KMS-11 (cell line): ENCODE results near the gene NEDD4L.

Experiments used
- H2AFZ ChIP-seq: fragments of 200-600 bp; sonication (generic); 2 replicates; pipeline ENCODE4 v1.6.1; 2016; ENCODE audit warnings: antibody characterized with exemption, mixed run types, low read depth
- H3K27ac ChIP-seq: fragments of 200-600 bp; sonication (generic); 2 replicates; pipeline ENCODE4 v1.6.1; 2016; ENCODE audit warnings: mild to moderate bottlenecking, mixed run types
- H3K27me3 ChIP-seq: fragments of 200-600 bp; sonication (generic); 2 replicates; pipeline ENCODE4 v1.6.1; 2017; ENCODE audit warnings: mild to moderate bottlenecking, low read depth, mixed run types, moderate library complexity; ENCODE audit not compliant: insufficient read depth
- H3K36me3 ChIP-seq: fragments of 200-600 bp; sonication (generic); 2 replicates; pipeline ENCODE4 v1.6.1; 2017; ENCODE audit warnings: mild to moderate bottlenecking, mixed run types; ENCODE audit not compliant: insufficient read depth
- H3K4me1 ChIP-seq: fragments of 200-600 bp; sonication (generic); 2 replicates; pipeline ENCODE4 v1.6.1; 2016; ENCODE audit warnings: mild to moderate bottlenecking, low read depth, mixed run types; ENCODE audit not compliant: poor library complexity, severe bottlenecking
- H3K4me2 ChIP-seq: fragments of 200-600 bp; sonication (generic); 2 replicates; pipeline ENCODE4 v1.7.0; 2016; ENCODE audit warnings: mild to moderate bottlenecking, mixed run types
- H3K4me3 ChIP-seq: fragments of 200-600 bp; sonication (generic); IDR thresholded peaks from 2 replicates; pipeline ENCODE4 v1.6.1; 2017; ENCODE audit warnings: low read depth, low read length, mixed read lengths; ENCODE audit not compliant: insufficient read depth
- H3K79me2 ChIP-seq: fragments of 200-600 bp; sonication (generic); 2 replicates; pipeline ENCODE4 v1.6.1; 2016; ENCODE audit warnings: low read depth, mixed run types; ENCODE audit not compliant: insufficient read depth
- H3K9ac ChIP-seq: fragments of 200-600 bp; sonication (generic); 2 replicates; pipeline ENCODE4 v1.6.1; 2016; ENCODE audit warnings: mild to moderate bottlenecking, mixed run types
- H4K20me1 ChIP-seq: fragments of 200-600 bp; sonication (generic); 2 replicates; pipeline ENCODE4 v1.6.1; 2016; ENCODE audit warnings: mild to moderate bottlenecking, mixed run types; ENCODE audit not compliant: insufficient read depth
- CTCF ChIP-seq: fragments of 200-600 bp; sonication (generic); conservative IDR thresholded peaks from 2 replicates; pipeline ENCODE4 v1.6.1; 2017; ENCODE audit warnings: low read depth, mild to moderate bottlenecking, antibody characterized with exemption, low read length, moderate library complexity, mixed read lengths

The NEDD4L gene

GRCh38 chr18:58135183-58135641 is 91.2 kb downstream of the NEDD4L start:
- Histone ChIP-seq H3K4me1 (peaks cover 26% of the 10 kb centered on the region), H3K4me2 (peak overlapping the region; percentile 84), H3K79me2 (no peaks in the 10 kb centered on the region), H3K4me3 (no peak overlapping the region), H2AFZ (peak overlapping the region; percentile 31; the same call in 1 of the 2 replicates), H3K36me3 (no peaks in the 10 kb centered on the region), H3K9ac (no peak overlapping the region), H4K20me1 (no peaks in the 10 kb centered on the region), H3K27ac (no peak overlapping the region; the same call in 1 of the 2 replicates), H3K27me3 (no peaks in the 10 kb centered on the region)
- no peak for TF ChIP-seq CTCF

DNA sequence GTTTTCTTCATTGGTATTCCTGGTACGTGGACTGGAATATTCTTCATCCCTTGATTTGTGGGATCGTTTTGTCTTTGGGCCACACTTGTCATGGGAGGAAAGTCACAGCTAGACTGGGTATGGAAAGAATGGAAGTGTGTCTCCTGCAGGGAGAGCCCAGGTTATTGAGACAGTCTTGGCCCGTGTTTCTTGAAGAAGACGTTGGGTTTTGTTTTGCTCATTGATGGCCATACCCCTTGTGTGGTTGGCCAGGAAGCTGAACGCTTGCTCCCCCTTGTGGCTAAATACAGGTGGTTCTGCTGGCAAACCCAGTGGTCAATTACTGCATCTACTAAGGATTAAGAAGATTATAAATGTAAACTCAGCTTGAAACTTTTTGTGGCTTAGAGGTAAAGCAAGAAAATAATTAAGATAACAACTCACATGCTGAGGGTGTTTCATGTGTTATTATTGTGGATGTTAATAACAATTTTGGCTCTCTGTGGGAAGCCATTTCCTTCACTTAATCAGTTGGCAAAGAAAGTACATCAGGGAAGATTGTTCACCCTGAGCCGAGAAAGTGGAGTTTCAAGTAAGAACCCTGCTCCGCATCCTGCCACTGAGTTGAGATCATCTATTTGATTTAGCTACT is 91.8 kb downstream of the NEDD4L start:
- Histone ChIP-seq H3K4me2 (peak overlapping the region; percentile 84), H3K9ac (no peak overlapping the region), H3K27ac (no peak overlapping the region; the same call in 1 of the 2 replicates), H3K4me1 (peaks cover 26% of the 10 kb centered on the region), H3K27me3 (no peaks in the 10 kb centered on the region), H2AFZ (peak overlapping the region; percentile 31; the same call in 1 of the 2 replicates), H3K4me3 (no peak overlapping the region), H3K79me2 (no peaks in the 10 kb centered on the region), H3K36me3 (no peaks in the 10 kb centered on the region), H4K20me1 (no peaks in the 10 kb centered on the region)
- peak; percentile 99 for TF ChIP-seq CTCF

DNA sequence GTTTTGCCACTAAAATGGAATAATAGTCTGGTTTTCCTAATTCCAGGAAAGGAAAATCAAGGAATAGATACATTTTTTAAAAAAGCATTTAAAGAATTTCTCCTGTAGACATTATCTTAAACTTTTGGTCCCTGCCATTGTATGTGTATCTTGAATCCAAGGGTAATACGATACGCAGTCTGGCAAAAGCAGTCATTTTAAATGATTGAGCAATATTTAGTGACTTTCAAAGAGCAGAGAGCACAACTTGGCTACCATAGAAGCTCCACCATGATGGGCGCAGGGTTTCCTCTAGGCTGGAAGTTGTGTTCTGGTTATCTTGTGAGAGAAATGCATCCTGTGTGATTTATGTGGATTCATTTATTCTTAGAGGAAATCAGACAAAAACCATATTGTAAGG is 92.9 kb downstream of the NEDD4L start:
- Histone ChIP-seq H3K27me3 (no peaks in the 10 kb centered on the region), H3K4me3 (no peak overlapping the region), H2AFZ (no peak overlapping the region), H3K36me3 (no peaks in the 10 kb centered on the region), H4K20me1 (no peaks in the 10 kb centered on the region), H3K9ac (no peak overlapping the region), H3K79me2 (no peaks in the 10 kb centered on the region), H3K4me2 (no peak overlapping the region; the same call in 1 of the 2 replicates), H3K27ac (no peak overlapping the region), H3K4me1 (peaks cover 26% of the 10 kb centered on the region)
- TF ChIP-seq CTCF = no peak

DNA sequence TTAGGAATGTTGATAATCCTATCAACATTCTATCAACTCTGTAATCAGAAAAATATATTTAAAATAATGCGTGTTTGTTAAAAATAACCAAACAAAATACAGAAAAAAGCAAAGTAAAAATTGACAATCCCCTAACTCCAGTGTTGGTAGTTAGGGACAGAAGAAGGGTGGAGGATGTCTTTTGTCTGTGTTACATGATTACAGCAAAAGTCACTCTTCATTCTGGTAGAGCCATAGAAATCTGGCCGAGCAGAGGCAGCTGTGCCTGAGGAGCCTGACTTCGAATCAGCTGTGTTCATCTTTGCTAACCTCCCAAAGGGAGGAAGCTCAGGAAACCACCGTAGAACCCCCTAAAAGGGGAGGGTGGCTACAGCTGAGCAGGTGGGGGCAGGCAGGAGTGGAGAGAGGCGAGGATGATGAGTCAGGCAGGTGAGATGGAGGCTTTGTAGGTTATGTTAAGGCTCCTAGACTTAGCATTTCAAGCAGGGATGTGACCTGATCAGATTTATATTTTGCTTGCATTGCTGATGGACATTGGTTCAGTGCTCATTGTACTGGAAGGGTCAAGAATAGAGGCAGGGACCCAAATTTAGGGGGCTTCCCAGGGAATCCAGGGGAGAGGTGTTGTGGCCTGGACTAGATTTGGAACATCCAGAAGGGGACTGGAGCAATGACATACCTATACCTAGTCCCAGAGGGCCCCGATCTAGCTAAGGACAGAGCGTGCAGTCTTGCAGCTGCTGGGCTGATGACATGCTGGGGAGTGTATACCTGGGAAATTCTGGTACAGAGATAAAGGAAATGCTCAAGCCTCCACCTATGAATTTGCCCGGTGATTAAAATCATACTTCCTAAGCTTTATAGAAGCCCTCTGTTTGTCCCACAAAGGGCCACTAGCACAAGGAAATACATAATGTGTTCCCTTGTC is 95.7 kb downstream of the NEDD4L start:
- H3K27ac ChIP-seq = no peak overlapping the region
- no peak overlapping the region for H2AFZ ChIP-seq
- no peak overlapping the region for H3K4me3 ChIP-seq
- no peaks in the 10 kb centered on the region for H4K20me1 ChIP-seq
- no peak overlapping the region for H3K9ac ChIP-seq
- no peak for TF ChIP-seq CTCF
- H3K4me2 ChIP-seq = no peak overlapping the region
- peaks cover 24% of the 10 kb centered on the region for H3K4me1 ChIP-seq
- H3K36me3 ChIP-seq = no peaks in the 10 kb centered on the region
- no peaks in the 10 kb centered on the region for H3K27me3 ChIP-seq
- H3K79me2 ChIP-seq = no peaks in the 10 kb centered on the region
